NOMO-1 treated with dmso at 0.1 percent for 144 hours (cell line): ENCODE results near the gene CNPPD1.

ENCODE experiments used
- DNase-seq: peaks from one replicate; lab custom pipeline; 2025; ENCODE audit not compliant: unreplicated experiment; lab: John Stamatoyannopoulos, UW

Gene CNPPD1

GRCh38 chr2:219181531-219181930 lies 4.8 kb upstream of the CNPPD1 start:
- no peak for DNase-seq

GRCh38 chr2:219180961-219181360 lies 4.2 kb upstream of the CNPPD1 start:
- DNase-seq = no peak

GRCh38 chr2:219179601-219180465 lies 3.1 kb upstream of the CNPPD1 start:
- no peak for DNase-seq

- peak; percentile 15 for DNase-seq
Observed at GRCh38 chr2:219178377-219179175, 1.9 kb upstream of the CNPPD1 start.

- DNase-seq = peak; percentile 86
Observed at GRCh38 chr2:219177552-219178376, 1.0 kb upstream of the CNPPD1 start, which contains the start of gene RETREG2. Gene RETREG2 (plus strand): TSS chr2:219178275. CDS start chr2:219178353, 78 bp downstream.

- DNase-seq = peak; percentile 27
Observed at GRCh38 chr2:219175928-219176817, 552 bp downstream of the CNPPD1 start.

GRCh38 chr2:219175486-219175885 lies 1.2 kb downstream of the CNPPD1 start:
- DNase-seq = no peak

- DNase-seq = no peak
Observed at GRCh38 chr2:219174801-219175200, 1.9 kb downstream of the CNPPD1 start.

GRCh38 chr2:219174146-219174545 lies 2.6 kb downstream of the CNPPD1 start:
- no peak for DNase-seq

- DNase-seq = no peak
Observed at GRCh38 chr2:219173176-219173575, 3.5 kb downstream of the CNPPD1 start.

GRCh38 chr2:219172231-219173154 lies 4.2 kb downstream of the CNPPD1 start:
- DNase-seq = no peak

- no peak for DNase-seq
Observed at GRCh38 chr2:219171231-219171651, 5.5 kb downstream of the CNPPD1 start.

- DNase-seq = no peak
Observed at GRCh38 chr2:219169930-219170654, 6.6 kb downstream of the CNPPD1 start, which contains the start of gene SLC23A3. Gene SLC23A3 (minus strand): TSS chr2:219170029. CDS start chr2:219169984, 45 bp downstream.

GRCh38 chr2:219168932-219169331 lies 7.8 kb downstream of the CNPPD1 start:
- DNase-seq = no peak

GRCh38 chr2:219168526-219168925 lies 8.2 kb downstream of the CNPPD1 start:
- DNase-seq = no peak

- no peak for DNase-seq
Observed at GRCh38 chr2:219167997-219168396, 8.7 kb downstream of the CNPPD1 start.

GRCh38 chr2:219165058-219165911 lies 11.4 kb downstream of the CNPPD1 start:
- no peak for DNase-seq
